Inferior parietal cortex (tissue), 1 donor: ENCODE data around the gene PLET1.

ENCODE experiments used
- DNase-seq: peaks from one replicate; pipeline ENCODE4 v3.0.0-alpha.2; 2016; ENCODE audit errors: extremely low spot score

Gene PLET1, protein sequence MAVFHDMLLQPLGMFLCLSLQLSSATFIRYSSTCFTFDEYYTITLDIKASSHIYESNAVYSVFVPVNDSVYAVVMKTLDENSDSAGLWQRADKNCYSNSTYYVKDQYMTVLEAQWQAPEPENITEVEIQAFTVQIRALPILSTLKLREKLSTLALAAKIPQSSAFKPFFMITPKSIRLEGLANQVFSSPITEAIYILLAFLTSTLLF

DNA sequence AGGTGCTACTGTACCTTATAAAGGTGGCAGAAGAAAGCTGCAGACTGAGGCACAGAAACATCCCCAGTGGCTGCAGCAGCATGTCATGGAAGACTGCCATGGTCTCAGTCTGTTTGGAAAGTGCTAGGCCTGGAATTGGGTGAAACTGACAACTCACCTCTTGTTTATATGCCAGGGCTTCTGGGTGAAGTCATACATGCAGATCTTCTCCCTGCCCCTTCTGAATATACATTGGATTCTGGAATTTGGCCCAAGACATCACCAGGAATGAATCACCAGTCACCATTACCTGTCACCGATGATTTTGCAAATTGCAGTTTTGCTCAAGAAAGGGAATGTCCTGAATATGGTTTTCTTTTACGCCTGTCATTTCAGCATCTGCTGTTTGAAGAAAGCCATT, at the start of gene PLET1:
TSS of gene PLET1 (minus strand) at position 371 of the 400 bp plus-strand sequence. CDS start at position 100, 271 bp downstream.
- DNase-seq = no peak

DNA sequence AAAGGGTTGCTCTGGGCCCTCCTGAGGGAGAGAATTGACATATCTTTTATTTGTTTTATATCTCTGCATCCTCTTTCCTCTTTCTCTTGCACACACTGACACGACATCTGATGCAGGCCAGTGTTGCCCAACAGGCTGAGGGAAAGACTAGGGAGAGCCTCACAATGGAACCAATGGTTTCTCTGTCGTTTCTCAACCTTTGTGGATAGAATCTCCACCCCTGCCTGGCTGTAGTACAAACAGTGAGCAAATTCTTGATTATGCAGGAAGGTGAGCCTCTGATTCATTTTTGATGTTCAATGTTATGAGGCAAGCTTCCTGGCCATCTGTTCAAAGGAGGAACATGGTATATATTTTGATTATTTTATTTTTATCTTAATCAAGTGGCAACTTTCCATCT, 49.8 kb upstream of the PLET1 start:
- DNase-seq = no peak

DNA sequence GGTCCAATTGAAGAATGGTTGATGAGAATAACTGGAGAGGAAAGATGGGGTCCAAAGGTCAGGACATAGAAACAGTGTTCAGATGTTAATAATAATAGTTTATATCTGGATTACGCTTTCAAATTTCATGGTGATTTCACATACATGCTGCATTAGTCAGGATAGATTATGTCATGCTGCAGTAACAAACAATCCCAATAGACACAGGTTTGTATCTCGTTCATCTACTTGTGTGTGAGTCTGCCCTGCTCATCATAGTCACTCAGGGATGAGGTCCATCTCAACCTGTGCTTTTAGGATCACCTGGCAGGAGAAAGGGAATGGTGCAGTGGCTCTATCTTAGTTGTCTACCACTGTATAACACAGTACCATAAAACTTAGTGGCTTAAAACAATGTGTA, 48.0 kb upstream of the PLET1 start:
- DNase-seq = no peak

DNA sequence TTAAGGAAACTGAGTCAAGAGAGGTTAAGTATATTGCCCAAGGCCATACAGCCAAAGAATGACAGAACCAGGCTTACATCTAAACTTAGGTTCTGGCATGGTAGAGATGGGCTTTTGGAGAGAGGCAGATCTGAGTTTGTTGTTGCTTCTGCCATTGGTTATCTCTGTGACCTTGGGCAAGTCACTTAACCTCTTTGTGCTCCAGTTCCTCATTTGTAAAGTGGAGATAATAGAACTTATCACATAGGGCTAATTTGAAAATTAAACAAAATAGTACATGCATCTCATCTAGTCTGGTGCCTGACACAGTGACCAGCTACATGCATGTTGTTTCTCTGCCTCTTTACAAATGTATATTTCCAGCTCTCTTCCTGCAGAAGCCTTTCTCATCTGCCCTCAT, 47.0 kb upstream of the PLET1 start:
- no peak for DNase-seq

DNA sequence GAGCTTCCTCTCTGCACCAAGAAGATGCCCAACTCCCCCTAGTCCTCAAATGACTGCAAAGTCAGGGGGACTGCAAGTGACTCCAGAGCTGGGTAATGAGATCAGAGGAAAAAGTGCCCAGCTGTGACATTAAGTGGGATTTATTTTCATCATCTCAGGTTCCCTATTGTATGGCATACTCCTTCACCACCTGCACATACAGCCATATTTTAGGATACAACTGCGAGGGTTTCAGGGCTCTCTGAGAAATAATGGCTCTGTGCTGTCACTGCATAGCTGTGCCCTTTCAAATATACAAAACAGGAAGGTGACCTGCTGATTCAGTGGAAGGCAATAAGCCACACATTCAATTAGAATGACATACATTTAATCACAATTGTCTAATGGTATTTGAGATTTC, 45.6 kb upstream of the PLET1 start:
- DNase-seq = no peak

DNA sequence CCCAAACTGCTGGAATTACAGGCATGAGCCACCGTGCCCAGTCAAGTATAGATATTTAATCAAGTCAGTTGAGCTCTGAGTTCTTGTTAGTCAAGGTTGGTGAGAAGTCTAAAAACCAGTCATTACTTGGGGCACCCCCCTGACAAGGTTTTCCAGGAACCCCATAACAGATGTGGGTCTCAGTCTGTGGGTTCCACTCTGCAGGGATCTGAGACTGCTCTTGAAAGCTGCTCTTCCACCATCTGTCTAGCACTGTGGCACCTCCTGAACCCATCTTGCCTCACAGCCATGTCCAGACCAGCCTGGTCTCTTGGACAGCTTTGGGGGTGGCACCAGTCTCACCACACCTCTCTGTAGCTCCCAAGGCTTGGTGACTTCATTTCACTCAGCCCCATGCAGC, 44.3 kb upstream of the PLET1 start:
- no peak for DNase-seq

DNA sequence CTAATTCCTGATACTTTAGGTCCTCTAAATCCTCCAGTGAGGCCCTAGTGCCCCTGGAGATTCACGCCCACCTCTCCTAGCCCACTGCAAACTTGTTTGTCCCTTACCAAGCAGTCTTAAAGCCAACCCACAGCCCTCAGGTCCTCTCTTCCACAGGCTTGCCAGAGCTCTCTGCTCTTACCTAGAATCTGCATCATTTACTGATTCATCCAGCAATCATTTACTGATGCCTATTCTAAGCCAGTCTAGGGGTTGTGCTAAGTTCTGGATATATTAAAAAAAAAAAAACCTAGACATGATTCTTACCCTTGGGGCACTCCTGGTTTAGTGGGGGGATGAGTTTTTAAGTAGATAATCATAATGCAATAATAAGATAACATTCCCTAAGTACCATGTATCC, 43.0 kb upstream of the PLET1 start:
- no peak for DNase-seq

DNA sequence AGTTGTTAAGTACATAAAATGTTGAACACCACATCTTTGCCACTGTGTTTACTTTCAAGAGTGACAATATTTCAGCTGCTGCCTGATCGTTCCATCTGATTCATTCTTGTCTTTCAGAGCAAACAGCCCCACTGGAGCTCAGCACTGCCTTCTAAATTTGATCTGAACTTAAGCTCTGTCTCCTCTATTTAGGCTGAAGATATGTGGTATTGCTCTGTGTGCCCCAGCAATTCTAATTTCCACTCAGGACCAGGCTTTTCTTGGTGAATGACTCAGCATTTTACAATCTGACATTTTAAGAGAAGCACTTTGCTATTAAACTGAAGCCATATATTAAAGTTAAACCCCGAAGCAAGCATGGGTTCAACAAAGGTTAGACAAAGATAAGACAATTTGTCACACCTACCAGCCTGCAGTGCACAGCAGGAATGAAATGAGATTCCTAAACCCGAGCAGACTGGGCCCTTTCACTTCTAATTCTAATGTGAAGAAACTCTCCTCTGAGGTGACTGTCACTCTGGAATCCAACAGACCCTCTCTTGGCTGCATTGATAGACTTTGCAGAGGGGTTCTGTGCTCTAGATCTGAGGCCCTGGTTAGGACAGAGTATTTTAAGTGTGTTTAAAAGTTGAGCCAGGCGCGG, 41.7 kb upstream of the PLET1 start:
- DNase-seq = no peak

DNA sequence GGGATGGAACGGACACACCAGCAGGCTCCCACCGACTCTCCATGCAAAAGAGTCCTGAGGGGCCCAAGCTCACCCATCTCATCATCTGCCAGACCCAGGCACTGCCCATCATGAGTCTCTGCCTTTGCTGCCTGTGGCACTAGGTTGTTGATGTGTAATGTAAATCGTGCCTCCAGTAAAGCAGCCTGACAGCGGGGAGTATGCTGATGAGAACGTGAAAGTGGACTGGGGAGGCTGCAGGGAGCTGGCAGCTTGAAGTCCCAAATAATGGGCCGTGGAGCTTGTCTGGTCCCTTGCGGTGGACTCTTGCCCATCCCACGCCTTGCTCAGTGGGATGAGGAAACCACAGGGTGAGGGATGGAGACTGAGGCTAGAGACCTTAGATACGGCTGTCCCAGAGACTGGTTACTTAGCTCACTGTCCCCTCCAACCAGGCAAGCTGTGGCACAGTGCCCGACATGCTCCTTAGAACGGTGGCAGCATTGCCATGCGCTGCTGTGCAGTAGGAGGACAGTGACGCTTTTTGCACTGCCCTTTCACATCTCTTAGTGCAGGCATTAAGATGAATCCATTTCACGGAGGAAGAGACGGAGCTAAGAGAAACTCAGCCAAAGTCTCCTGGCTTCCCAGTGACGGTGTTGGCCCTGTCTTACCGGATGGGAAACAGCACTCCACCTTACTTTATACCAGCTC, 39.6 kb upstream of the PLET1 start:
- peak; percentile 62 for DNase-seq

DNA sequence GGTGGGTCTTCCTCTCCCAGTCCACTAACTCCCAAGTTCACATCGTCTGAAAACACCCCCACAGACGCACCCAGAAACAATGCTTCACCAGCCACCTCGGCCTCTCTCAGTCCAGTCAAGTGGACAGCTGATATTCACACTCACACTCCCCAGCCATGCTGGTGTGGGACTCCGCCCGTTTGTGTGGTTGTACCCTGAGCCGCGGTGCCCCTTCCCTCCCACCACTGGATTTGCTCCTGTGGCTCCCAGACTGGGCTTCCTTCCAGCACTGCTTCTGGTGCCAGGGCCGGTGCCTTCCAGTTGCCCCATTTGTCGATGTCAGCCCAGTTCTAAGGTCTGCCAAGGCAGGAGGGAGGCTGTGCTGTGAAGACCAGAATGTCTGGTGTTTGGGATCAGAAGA, 37.9 kb upstream of the PLET1 start:
- DNase-seq = no peak

DNA sequence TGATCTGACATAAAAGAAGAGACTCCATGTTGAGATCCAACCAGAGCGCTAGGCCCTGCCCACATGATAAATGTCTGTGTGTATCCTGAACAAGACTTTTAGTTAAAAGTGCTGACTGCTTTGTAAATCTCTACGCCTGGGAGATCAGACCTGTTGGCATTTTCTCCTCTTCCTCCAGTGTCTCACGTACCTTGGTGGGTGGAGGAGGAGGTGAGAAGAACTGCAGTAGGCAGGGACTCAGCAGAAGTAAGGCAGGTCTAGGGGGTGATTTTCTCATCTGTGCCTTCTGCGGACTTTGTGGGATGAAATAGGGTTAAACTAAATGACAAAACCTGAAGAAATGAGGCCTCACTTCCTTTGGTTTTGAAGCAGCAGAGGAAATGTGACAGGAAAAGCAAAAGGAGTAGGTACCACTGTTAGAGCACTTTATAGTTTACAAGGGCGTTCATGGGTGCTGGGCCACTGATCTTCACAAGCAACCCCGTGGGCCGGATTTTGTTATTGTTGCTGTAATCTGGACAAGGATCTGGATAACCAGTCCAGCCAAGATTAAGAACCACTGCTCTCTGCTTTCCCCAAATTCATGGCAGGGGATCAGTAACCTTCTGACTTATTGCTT, 36.7 kb upstream of the PLET1 start:
- DNase-seq = no peak

DNA sequence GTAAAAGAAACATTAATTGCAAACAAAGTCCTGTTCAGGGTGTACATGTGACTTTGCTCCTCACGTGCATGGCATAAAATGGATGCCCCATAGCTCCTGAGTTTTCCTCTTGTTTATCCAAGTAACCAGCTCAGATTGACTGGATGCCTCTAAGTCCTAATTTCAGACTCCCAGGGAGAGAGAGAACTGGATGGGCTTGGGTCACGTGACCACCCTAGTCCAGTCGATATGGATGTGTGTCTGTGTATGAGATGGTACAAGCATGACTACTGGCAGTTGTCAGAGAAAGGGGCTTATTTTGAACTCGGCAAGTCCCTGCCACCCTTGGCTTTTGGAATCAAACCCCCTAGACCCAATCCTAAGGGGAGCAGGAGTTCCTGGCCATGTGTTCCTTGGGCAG, 35.4 kb upstream of the PLET1 start:
- DNase-seq = no peak

DNA sequence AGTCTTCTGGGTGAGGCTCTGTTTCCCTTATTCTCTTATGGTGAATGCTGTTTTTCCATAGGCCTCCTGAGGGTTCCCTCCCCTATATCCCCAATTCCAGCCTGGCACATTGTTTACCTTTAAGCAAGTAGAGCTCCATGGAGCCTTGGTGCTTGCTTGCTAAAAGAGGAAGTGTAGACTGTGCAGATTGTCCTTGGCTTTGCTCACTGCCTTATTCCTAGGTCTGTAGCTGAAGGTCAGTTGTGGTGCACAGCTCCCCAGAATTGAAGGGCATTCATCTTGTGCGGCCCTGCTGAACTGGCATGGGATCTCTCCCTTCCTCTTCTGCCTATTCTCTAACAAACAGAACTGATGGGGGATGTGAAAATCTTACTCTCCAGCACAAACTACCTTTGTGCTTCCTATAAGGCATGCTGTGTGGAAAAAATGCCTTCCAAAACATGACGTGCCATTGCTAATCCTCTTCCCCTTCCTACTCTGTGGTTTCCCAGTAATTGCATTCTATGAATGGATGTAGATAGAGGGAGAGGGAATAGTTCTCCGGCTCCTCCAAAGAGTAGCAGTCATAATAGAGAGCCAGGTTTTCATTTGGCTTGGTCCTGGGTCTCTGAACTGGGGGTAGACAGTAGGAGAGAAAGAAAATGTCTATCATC, 34.2 kb upstream of the PLET1 start:
- no peak for DNase-seq

DNA sequence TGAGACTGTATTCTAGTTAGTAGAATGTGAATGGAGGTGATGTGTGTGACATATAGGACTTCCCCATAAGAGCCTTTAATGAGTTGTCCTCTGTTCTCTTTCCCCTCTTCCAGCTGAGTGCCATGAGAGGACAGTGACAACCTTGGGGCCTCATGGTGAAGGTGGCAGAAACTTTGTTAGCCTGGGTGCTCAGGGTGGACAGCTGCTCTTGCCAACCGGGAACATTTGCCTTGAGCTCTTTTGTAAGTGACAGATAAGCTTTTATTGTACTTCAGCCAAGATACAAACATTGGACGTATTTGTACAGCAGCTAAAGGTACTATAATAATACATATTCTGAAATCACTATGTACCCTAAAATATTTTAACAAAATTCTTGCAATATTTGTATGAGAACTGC, 33.0 kb upstream of the PLET1 start:
- DNase-seq = no peak

DNA sequence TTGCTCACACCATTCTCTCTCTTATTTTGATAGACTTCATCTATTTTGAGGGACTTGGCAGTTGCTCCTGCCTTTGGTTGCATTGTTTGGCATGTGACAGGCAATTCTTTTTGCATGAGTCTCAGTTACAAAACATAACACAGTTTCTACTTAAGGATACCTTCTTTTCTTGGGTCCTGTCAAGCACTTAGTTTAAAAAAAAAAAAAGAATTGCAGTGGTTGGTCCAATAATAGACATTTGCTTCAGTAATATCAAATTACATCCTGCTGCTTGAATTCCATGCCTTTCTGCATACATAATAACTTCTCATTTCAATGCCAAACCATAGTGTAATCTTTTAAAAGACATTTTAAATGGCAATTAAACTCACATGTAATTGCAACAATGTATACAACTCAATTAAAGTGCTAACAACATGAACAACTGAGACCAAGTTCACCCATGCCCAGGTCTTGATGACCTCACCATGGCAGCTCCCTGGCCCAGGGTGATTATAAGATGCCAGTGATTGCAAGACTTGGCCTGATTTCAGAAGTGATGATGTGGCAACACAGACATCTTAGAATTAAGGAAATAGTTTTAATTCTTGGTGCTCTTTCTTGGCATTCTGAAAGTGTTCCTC, 32.2 kb upstream of the PLET1 start:
- DNase-seq = no peak

DNA sequence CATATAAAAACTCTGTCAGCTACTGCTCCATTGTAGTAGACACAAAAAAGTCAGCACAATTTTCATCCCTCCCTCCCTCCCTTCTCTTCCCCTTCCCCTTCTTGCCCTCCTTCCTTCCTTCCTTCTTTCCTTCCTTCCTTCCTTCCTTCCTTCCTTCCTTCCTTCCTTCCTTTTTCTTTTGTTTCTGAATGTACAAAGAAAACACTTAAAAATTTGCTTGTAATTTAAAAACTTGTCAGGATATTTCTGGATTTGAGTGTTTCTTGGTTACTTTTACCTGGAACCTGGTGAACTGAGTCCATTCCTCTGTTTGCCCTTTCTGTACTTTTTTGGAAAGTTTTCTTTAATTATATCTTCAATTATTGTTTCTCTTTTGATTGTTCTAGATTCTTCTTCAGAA, 31.5 kb upstream of the PLET1 start:
- DNase-seq = no peak

DNA sequence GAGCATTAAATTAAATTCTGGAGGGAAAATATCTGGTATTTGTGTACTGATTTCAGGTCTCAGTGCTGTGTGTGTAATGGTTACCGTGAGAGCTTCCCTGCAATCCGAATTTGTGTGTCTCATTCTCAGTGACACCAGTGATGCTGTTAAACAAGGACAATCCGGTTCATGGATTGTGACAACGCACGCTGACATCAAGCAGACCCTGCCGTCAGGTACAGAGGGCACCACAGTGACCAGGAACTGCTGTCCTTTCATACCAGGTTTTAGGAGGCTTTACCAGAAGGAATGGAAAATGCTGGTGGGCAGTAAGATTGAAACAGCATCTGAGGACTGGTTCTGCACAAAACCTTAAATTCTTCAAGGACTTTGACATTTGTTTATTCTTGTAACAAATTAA, 30.5 kb upstream of the PLET1 start:
- no peak for DNase-seq

DNA sequence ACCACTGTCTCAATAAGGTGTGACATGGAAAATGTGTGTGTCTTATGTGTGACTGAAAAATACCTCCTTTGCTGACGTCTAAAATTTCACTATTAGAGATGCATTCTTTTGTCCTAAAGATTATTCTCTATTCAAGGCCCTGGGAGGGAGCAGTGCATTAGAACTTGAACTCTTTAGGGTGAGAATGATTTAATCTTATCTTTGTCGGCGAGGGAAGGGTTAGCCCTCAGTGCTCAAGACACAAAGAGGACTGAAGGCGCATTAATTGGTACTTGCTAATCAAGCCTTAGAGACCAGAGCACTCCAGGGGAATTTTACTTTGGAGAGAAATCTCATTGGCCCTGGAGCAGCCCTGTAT, 29.8 kb upstream of the PLET1 start:
- DNase-seq = no peak

DNA sequence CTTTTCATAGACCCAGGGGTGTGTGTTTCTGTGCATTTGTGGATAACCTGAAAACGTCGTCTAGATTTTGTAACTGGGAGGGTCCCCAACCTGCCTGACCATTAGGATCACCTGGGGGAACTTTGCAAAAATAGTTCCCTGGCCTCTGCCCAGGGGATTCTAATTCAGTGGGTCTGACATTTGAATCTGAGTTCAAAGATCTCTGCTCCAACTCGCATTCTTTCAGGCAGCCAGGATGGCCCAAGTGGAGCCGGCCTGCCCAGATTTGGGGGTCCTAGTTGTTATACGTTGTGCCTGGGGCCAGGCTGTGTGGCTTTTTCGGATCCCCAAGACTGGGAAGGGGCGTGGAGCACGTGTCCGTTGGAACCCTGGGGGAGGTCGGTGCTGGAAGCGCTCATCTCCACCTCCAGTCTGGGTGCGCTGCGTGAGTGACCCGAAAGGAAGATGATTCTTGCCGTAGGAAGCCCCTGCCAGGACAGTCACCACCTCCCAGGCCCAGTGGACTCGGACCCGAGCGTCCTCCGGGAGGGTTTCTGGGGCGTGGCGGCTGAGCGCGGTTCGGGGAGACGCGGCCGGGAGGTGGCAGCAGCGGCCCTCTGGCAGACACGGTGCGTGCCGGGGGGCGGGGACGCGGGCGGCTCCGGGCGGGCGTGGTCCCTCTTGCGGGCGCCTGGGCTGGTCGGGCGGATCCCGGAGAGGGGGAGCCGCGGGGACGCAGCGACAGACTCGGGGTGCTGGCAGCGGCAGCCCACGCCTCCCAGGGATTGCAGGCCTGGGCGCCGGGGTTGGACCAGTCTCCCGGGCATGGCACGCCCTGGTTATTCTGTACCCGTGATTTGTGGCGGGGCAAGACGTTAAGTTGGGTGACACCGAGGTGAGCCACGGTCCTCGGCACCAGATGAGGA, 29.2 kb upstream of the PLET1 start:
- DNase-seq = peak; percentile 73

DNA sequence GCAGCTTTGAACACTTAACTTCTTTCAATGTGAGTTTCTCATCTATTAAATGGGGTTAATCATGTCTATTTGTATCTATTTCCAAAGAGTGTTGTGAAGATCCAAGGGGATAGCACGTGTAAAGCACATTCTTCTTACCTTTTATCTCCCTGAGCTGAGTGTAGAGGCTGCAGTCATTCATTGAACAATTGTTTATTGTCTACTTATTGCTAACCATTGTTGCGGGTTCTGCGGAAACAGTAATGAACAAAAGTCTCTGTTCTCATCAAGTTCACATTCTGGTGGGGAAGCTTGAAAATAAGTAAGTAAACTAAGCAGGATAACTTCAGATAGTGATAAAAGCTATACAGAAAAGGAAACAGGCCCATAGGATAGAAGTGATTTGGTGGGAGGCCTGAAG, 27.4 kb upstream of the PLET1 start:
- DNase-seq = peak; percentile 40

DNA sequence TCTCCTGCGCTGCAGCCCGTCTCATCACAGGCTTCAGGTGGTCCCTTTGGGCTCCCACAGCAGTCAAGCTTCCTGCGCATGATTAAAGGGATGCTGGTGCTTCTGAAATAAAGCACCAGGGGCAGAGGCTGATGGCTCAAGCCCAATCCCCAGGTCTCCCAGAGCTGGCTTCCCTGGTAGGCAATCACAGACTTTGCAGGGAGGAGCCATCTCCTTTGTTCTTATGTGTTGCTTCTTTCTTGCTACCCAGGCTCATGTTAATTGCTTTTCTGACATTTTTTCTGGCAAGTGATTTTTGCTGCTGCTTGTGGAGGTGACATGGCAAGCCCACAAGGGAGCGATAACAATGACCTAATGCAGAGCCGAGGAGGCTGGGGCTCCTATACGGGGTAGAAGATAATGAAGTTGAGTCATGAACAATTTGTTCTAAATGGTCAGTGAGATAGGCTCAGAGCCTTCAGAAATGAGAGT, 25.2 kb upstream of the PLET1 start:
- DNase-seq = no peak
